ENCODE data around the gene ZBTB1.
"Not testable (repeated sequence)": the region's sequence is repeated elsewhere in the genome, so short reads cannot be mapped to it uniquely, and the experiment has no call there.

Gene ZBTB1

GRCh38 chr14:64495252-64495651 lies 9.3 kb upstream of the ZBTB1 start:
- in situ Hi-C loops (cut with MboI; ENCODE audit: low pct_unique_long_range_greater_than_20kb, low sequenced_read_pairs) = no loop called here
- no peak for DNase-seq

GRCh38 chr14:64496764-64497163 lies 7.8 kb upstream of the ZBTB1 start:
- in situ Hi-C loops (cut with MboI; ENCODE audit: low pct_unique_long_range_greater_than_20kb, low sequenced_read_pairs) = no loop called here
- DNase-seq = no peak

GRCh38 chr14:64500088-64500487 lies 4.5 kb upstream of the ZBTB1 start:
- no peak for DNase-seq

GRCh38 chr14:64501411-64502171 lies 3.0 kb upstream of the ZBTB1 start:
- in situ Hi-C loops (cut with MboI; ENCODE audit: low pct_unique_long_range_greater_than_20kb, low sequenced_read_pairs) = no loop called here
- DNase-seq = peak; percentile 36

More at GRCh38 chr14:64500088-64500487, 4.5 kb upstream of the ZBTB1 start:
- in situ Hi-C loops (cut with MboI; ENCODE audit: low pct_unique_long_range_greater_than_20kb, low sequenced_read_pairs) = no loop called here

GRCh38 chr14:64502456-64502855 lies 2.1 kb upstream of the ZBTB1 start:
- in situ Hi-C loops (cut with MboI; ENCODE audit: low pct_unique_long_range_greater_than_20kb, low sequenced_read_pairs) = no loop called here
- DNase-seq = no peak

- no peak for DNase-seq
- in situ Hi-C loops (cut with MboI; ENCODE audit: low pct_unique_long_range_greater_than_20kb, low sequenced_read_pairs) = no loop called here
Measured at GRCh38 chr14:64502887-64503433, 1.6 kb upstream of the ZBTB1 start.

- in situ Hi-C loops (cut with MboI; ENCODE audit: low pct_unique_long_range_greater_than_20kb, low sequenced_read_pairs) = no loop called here
- peak; percentile 94 for DNase-seq
Measured at GRCh38 chr14:64503434-64504309, 898 bp upstream of the ZBTB1 start, which contains the start of gene ZBTB25. TSS of gene ZBTB25 (minus strand) at chr14:64503838. CDS start at chr14:64490533, 13,305 bp downstream.

GRCh38 chr14:64504897-64505794 lies 576 bp downstream of the ZBTB1 start:
- DNase-seq = peak; percentile 92
- in situ Hi-C loops (cut with MboI; ENCODE audit: low pct_unique_long_range_greater_than_20kb, low sequenced_read_pairs) = no loop called here

- in situ Hi-C loops (cut with MboI; ENCODE audit: low pct_unique_long_range_greater_than_20kb, low sequenced_read_pairs) = no loop called here
- peak; percentile 28 for DNase-seq
Measured at GRCh38 chr14:64506721-64507120, 2.2 kb downstream of the ZBTB1 start.

- in situ Hi-C loops (cut with MboI; ENCODE audit: low pct_unique_long_range_greater_than_20kb, low sequenced_read_pairs) = no loop called here
- DNase-seq = no peak
Measured at GRCh38 chr14:64507376-64508156, 3.0 kb downstream of the ZBTB1 start.

GRCh38 chr14:64508215-64508776 lies 3.7 kb downstream of the ZBTB1 start:
- peak; percentile 30 for DNase-seq
- in situ Hi-C loops (cut with MboI; ENCODE audit: low pct_unique_long_range_greater_than_20kb, low sequenced_read_pairs) = no loop called here

GRCh38 chr14:64509036-64509435 lies 4.5 kb downstream of the ZBTB1 start:
- no peak for DNase-seq
- in situ Hi-C loops (cut with MboI; ENCODE audit: low pct_unique_long_range_greater_than_20kb, low sequenced_read_pairs) = no loop called here

- in situ Hi-C loops (cut with MboI; ENCODE audit: low pct_unique_long_range_greater_than_20kb, low sequenced_read_pairs) = no loop called here
- peak; percentile 85 for DNase-seq
Measured at GRCh38 chr14:64510825-64511671, 6.5 kb downstream of the ZBTB1 start.

- DNase-seq = no peak
- in situ Hi-C loops (cut with MboI; ENCODE audit: low pct_unique_long_range_greater_than_20kb, low sequenced_read_pairs) = no loop called here
Measured at GRCh38 chr14:64513271-64513670, 8.7 kb downstream of the ZBTB1 start.

GRCh38 chr14:64515053-64515452 lies 10.5 kb downstream of the ZBTB1 start:
- in situ Hi-C loops (cut with MboI; ENCODE audit: low pct_unique_long_range_greater_than_20kb, low sequenced_read_pairs) = no loop called here
- no peak for DNase-seq

GRCh38 chr14:64516969-64517368 lies 12.4 kb downstream of the ZBTB1 start:
- no peak for DNase-seq
- in situ Hi-C loops (cut with MboI; ENCODE audit: low pct_unique_long_range_greater_than_20kb, low sequenced_read_pairs) = no loop called here

- in situ Hi-C loops (cut with MboI; ENCODE audit: low pct_unique_long_range_greater_than_20kb, low sequenced_read_pairs) = not testable (repeated sequence)
Measured at GRCh38 chr14:64517667-64518066, 13.1 kb downstream of the ZBTB1 start.

More at GRCh38 chr14:64517667-64518066, 13.1 kb downstream of the ZBTB1 start:
- DNase-seq = not testable (repeated sequence)
